A549 (cell line): Measurements from ENCODE around the gene VPS13D. TPM values are rescaled to one million over a fixed set of nuclear protein-coding genes. Genes with fewer than 3 reads are reported as not detected.

Experiments used
- ATAC-seq, 2 experiments: fragments of 200-7000 bp in 1 of 2; fragments of >200 bp in 1 of 2; cut with Nextera tagmentation in 1 of 2; cut with Tn5 transposase in 1 of 2; 3 replicates each; pipeline versions ENCODE4 v1.8.0 to v1.9.1; 2018 to 2020; ENCODE audit warnings: mild to moderate bottlenecking in 1 of 2, moderate library complexity in 1 of 2
- CTCF ChIA-PET: fragments of 300-600 bp; sonication (Branson Sonifier 250); formaldehyde crosslinking; extraction: SDS; loops from one replicate; lab custom pipeline; 2021; ENCODE audit warnings: antibody characterized with exemption, inconsistent platforms; lab: Yijun Ruan, JAX
- POLR2A ChIA-PET: fragments of 350-600 bp; formaldehyde crosslinking; extraction: SDS; loops from one replicate; lab custom pipeline; 2021; ENCODE audit warnings: antibody characterized with exemption, inconsistent platforms; lab: Yijun Ruan, JAX
- DNase-seq, 2 experiments: peaks; one replicate each; pipeline versions ENCODE4 v3.0.0 to v3.0.0-alpha.2; 2011 to 2016; ENCODE audit warnings: low read depth in 1 of 2, low spot score in 1 of 2
- FAIRE-seq: peaks from 2 replicates; lab custom pipeline; 2011; peaks lifted over from hg19 to GRCh38; lab: Jason Lieb, UNC
- H3K27ac ChIP-seq, 2 experiments: fragments of >200 bp; sonication (Bioruptor Twin); formaldehyde crosslinking; 3 replicates each; pipeline ENCODE4 v1.5.1; 2016 to 2017
- H3K4me1 ChIP-seq: fragments of >200 bp; sonication (Bioruptor Twin); formaldehyde crosslinking; 3 replicates; pipeline ENCODE4 v1.6.1; 2016
- H3K4me2 ChIP-seq: fragments of >200 bp; sonication (Bioruptor Twin); formaldehyde crosslinking; 3 replicates; pipeline ENCODE4 v1.6.1; 2016
- H3K4me3 ChIP-seq: fragments of >200 bp; sonication (Bioruptor Twin); formaldehyde crosslinking; 3 replicates; pipeline ENCODE4 v1.5.1; 2016
- H3K9me3 ChIP-seq: fragments of >200 bp; sonication (Bioruptor Twin); formaldehyde crosslinking; 3 replicates; pipeline ENCODE4 v1.6.1; 2016
- BCL3 ChIP-seq: fragments of >200 bp; sonication (Bioruptor Twin); formaldehyde crosslinking; IDR thresholded peaks from 3 replicates; pipeline ENCODE4 v1.6.1; 2016
- BHLHE40 ChIP-seq: IDR thresholded peaks from 2 replicates; pipeline ENCODE4 v1.6.1; 2012; ENCODE audit warnings: low read depth, low read length, inconsistent platforms
- CBX8 ChIP-seq: fragments of 200-600 bp; sonication (generic); IDR thresholded peaks from 2 replicates; pipeline ENCODE4 v1.6.1; 2016
- CTCF ChIP-seq: fragments of >200 bp; sonication (Bioruptor Twin); formaldehyde crosslinking; IDR thresholded peaks from 3 replicates; pipeline ENCODE4 v1.5.1; 2016
- ELK1 ChIP-seq: fragments of 150-350 bp; IDR thresholded peaks from 2 replicates; pipeline ENCODE4 v1.6.1; 2014; ENCODE audit warnings: low read depth, mild to moderate bottlenecking, low read length
- ESRRA ChIP-seq: fragments of 150-350 bp; IDR thresholded peaks from 2 replicates; pipeline ENCODE4 v1.6.1; 2014; ENCODE audit warnings: mild to moderate bottlenecking, low read length, borderline replicate concordance
- FOSB ChIP-seq: fragments of 250-450 bp; sonication (Bioruptor Pico); IDR thresholded peaks from 2 replicates; pipeline ENCODE4 v1.5.0; 2020; ENCODE audit warnings: mild to moderate bottlenecking, moderate library complexity
- FOSL2 ChIP-seq, 2 experiments: fragments of 450-650 bp in 1 of 2; fragments of >200 bp in 1 of 2; sonication (Bioruptor Twin) in 1 of 2; formaldehyde crosslinking; IDR thresholded peaks; 2 replicates each; pipeline versions ENCODE4 v1.5.0 to v1.6.1; 2016 to 2020; ENCODE audit warnings: mild to moderate bottlenecking in 1 of 2, moderate library complexity in 1 of 2
- HEYL ChIP-seq: fragments of 250-450 bp; sonication (Bioruptor Pico); IDR thresholded peaks from 2 replicates; pipeline ENCODE4 v1.8.0; 2021; ENCODE audit warnings: mild to moderate bottlenecking, moderate library complexity
- HMGXB4 ChIP-seq: fragments of 250-450 bp; sonication (Bioruptor Pico); IDR thresholded peaks from 2 replicates; pipeline ENCODE4 v1.5.0; 2021; ENCODE audit warnings: mild to moderate bottlenecking, moderate library complexity, borderline replicate concordance
- JUN ChIP-seq, 2 experiments: fragments of >200 bp; sonication (Bioruptor Twin); formaldehyde crosslinking; IDR thresholded peaks; 2 replicates in 1 of 2; 3 replicates in 1 of 2; pipeline ENCODE4 v1.6.1; 2016 to 2017
- KDM1A ChIP-seq: fragments of 200-600 bp; sonication (generic); IDR thresholded peaks from 2 replicates; pipeline ENCODE4 v1.6.1; 2016; ENCODE audit warnings: low read depth, mild to moderate bottlenecking
- MAFK ChIP-seq: fragments of 450-650 bp; IDR thresholded peaks from 2 replicates; pipeline ENCODE4 v1.6.1; 2014; ENCODE audit not compliant: partially characterized antibody
- MYC ChIP-seq: IDR thresholded peaks from 2 replicates; pipeline ENCODE4 v1.6.1; 2012; ENCODE audit warnings: mild to moderate bottlenecking, inconsistent platforms, low read length, improper control_type of control experiment, borderline replicate concordance
- NFE2L2 ChIP-seq: fragments of 150-350 bp; conservative IDR thresholded peaks from 2 replicates; pipeline ENCODE4 v1.6.1; 2014; ENCODE audit warnings: low read length
- PHF8 ChIP-seq: fragments of 200-600 bp; sonication (generic); IDR thresholded peaks from 2 replicates; pipeline ENCODE4 v1.6.1; 2016; ENCODE audit warnings: low read depth, mild to moderate bottlenecking, antibody characterized with exemption, moderate library complexity, borderline replicate concordance
- POLR2A ChIP-seq: IDR thresholded peaks from 2 replicates; pipeline ENCODE4 v1.6.1; 2012; ENCODE audit warnings: mild to moderate bottlenecking, low read length
- RCOR1 ChIP-seq: fragments of 150-350 bp; IDR thresholded peaks from 2 replicates; pipeline ENCODE4 v1.6.1; 2014; ENCODE audit warnings: antibody characterized with exemption, low read length, low read depth
- RFX5 ChIP-seq: fragments of 450-650 bp; IDR thresholded peaks from 2 replicates; pipeline ENCODE4 v1.7.1; 2014; ENCODE audit warnings: antibody characterized with exemption, mild to moderate bottlenecking, moderate library complexity
- RNF2 ChIP-seq: fragments of 200-600 bp; sonication (generic); IDR thresholded peaks from 2 replicates; pipeline ENCODE4 v1.6.1; 2016; ENCODE audit warnings: low read depth, mild to moderate bottlenecking, antibody characterized with exemption, moderate library complexity, borderline replicate concordance
- SREBF2 ChIP-seq: fragments of 450-650 bp; IDR thresholded peaks from 2 replicates; pipeline ENCODE4 v1.6.1; 2014; ENCODE audit warnings: mild to moderate bottlenecking, moderate library complexity
- USF2 ChIP-seq: fragments of 450-650 bp; IDR thresholded peaks from 2 replicates; pipeline ENCODE4 v1.6.1; 2014; ENCODE audit warnings: antibody characterized with exemption
- WGBS: methylation state at CpG from one replicate; pipeline ENCODE4 v1.1.6; 2017; ENCODE audit errors: missing lambda C conversion rate; 5-methylcytosine and 5-hydroxymethylcytosine counted together
- polyA plus RNA-seq, 4 experiments: library from polyadenylated mRNA; depleted of rRNA in 3 of 4; stranded (reverse); fragments of >200 nt; fragmentation: RNase III in 1 of 4; extraction: RNeasy Plus Mini Kit Qiagen cat#74134 plus additional on column Dnase treatment in 1 of 4; gene quantifications; 2 replicates in 3 of 4; 3 replicates in 1 of 4; pipeline ENCODE4 v1.2.3, GENCODE V29; 2011 to 2017

The VPS13D gene
- polyA plus RNA-seq, 2 of the 4 experiments (the other 2 are of a cell fraction): 5.4 to 15.9 TPM

- no peak for FAIRE-seq
- WGBS: 73% methylated on average over 42 of the region's 58 CpGs
- CTCF ChIA-PET: interaction anchor here (2.4 to 3.8 kb wide), 2 partner anchors 67 kb away, joined by 10 to 20 read pairs; no protein-coding TSS in a partner anchor
- Histone ChIP-seq H3K4me2 (no peak overlapping the region), H3K4me1 (no peaks in the 10 kb centered on the region), H3K27ac (no peak overlapping the region), H3K9me3 (no peaks in the 10 kb centered on the region), H3K4me3 (no peak overlapping the region)
- no peak for TF ChIP-seq HMGXB4 (CRISPR knock-in tag)
- TF ChIP-seq CBX8: no peak
- TF ChIP-seq PHF8: no peak
- TF ChIP-seq FOSL2 (IDR thresholded peaks at IDR 0.05): no peak
- TF ChIP-seq FOSL2 (CRISPR knock-in tag; IDR thresholded peaks at IDR 0.05): no peak
- TF ChIP-seq MYC: no peak
- no peak for TF ChIP-seq BCL3
- no peak for TF ChIP-seq RCOR1
- TF ChIP-seq HEYL (CRISPR knock-in tag): no peak
- TF ChIP-seq NFE2L2: no peak
- no peak for TF ChIP-seq SREBF2
- no peak for TF ChIP-seq FOSB
- TF ChIP-seq KDM1A: no peak
- TF ChIP-seq ELK1: no peak
- TF ChIP-seq RFX5: no peak
- no peak for TF ChIP-seq ESRRA
- TF ChIP-seq MAFK: no peak
- no peak for TF ChIP-seq USF2
- TF ChIP-seq RNF2: no peak
- TF ChIP-seq POLR2A: no peak
- peak in 1 of 2 experiments; percentile 31; a peak in 3 of 6 replicates for ATAC-seq
- POLR2A ChIA-PET: no interaction called here
- no peak for DNase-seq
These were observed 38.4 kb upstream of the VPS13D start for GRCh38 chr1:12191242-12192032.

- H3K4me1 ChIP-seq: no peaks in the 10 kb centered on the region
- ATAC-seq: no peak
- no peak for FAIRE-seq
- H3K9me3 ChIP-seq: no peaks in the 10 kb centered on the region
- POLR2A ChIA-PET: no interaction called here
- no peak overlapping the region for H3K4me2 ChIP-seq
- H3K27ac ChIP-seq: no peak overlapping the region
- no peak for DNase-seq
- CTCF ChIA-PET: interaction anchor here (0.6 to 3.8 kb wide), 3 partner anchors 18 to 70 kb away, joined by 3 to 20 read pairs (median 3); no protein-coding TSS in a partner anchor
- WGBS: 77% methylated on average over 12 of the region's 14 CpGs
- no peak overlapping the region for H3K4me3 ChIP-seq
- TF ChIP-seq JUN (IDR thresholded peaks at IDR 0.05): no peak
- TF ChIP-seq CTCF: no peak
- no peak for TF ChIP-seq MAFK
- TF ChIP-seq NFE2L2: no peak
- no peak for TF ChIP-seq BHLHE40
These were observed 35.1 kb upstream of the VPS13D start for GRCh38 chr1:12194666-12195216.
